ENCODE data around the gene MTMR3.

- TF ChIP-seq CTCF (IDR thresholded peaks at IDR 0.05) (no peak), POLR2A (IDR thresholded peaks at IDR 0.05) (no peak)
Measured at GRCh38 chr22:29971607-29972006, 88.6 kb downstream of the MTMR3 start.

Measured in adrenal gland (tissue), 5 donors.